ENCODE measurements around the gene CDKL2.

GRCh38 chr4:75547647-75548387, 82.5 kb downstream of the CDKL2 start:
- TF ChIP-seq, protein P1, sequence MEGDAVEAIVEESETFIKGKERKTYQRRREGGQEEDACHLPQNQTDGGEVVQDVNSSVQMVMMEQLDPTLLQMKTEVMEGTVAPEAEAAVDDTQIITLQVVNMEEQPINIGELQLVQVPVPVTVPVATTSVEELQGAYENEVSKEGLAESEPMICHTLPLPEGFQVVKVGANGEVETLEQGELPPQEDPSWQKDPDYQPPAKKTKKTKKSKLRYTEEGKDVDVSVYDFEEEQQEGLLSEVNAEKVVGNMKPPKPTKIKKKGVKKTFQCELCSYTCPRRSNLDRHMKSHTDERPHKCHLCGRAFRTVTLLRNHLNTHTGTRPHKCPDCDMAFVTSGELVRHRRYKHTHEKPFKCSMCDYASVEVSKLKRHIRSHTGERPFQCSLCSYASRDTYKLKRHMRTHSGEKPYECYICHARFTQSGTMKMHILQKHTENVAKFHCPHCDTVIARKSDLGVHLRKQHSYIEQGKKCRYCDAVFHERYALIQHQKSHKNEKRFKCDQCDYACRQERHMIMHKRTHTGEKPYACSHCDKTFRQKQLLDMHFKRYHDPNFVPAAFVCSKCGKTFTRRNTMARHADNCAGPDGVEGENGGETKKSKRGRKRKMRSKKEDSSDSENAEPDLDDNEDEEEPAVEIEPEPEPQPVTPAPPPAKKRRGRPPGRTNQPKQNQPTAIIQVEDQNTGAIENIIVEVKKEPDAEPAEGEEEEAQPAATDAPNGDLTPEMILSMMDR (IDR thresholded peaks at IDR 0.05) = no peak
- no peak for TF ChIP-seq EZH2 (IDR thresholded peaks at IDR 0.05; ENCODE audit: borderline replicate concordance, insufficient read depth, low read depth, low read length, poor library complexity, severe bottlenecking)

All from B cell (primary cell).